Fibroblast of peridontal ligament (primary cell): ENCODE results near the gene SAMD4B.
A peak's percentile ranks its signal among the peaks of the same experiment; 100 is the strongest.
"Not testable (repeated sequence)": the region's sequence is repeated elsewhere in the genome, so short reads cannot be mapped to it uniquely, and the experiment has no call there.

Experiments used
- DNase-seq: peaks from one replicate; pipeline ENCODE4 v3.0.0-alpha.2; 2010; ENCODE audit errors: extremely low read depth

Gene SAMD4B

GRCh38 chr19:39370735-39371134, 28.5 kb downstream of the SAMD4B start:
- no peak for DNase-seq

GRCh38 chr19:39372047-39372802, 30.0 kb downstream of the SAMD4B start:
- peak; percentile 98 for DNase-seq

DNA sequence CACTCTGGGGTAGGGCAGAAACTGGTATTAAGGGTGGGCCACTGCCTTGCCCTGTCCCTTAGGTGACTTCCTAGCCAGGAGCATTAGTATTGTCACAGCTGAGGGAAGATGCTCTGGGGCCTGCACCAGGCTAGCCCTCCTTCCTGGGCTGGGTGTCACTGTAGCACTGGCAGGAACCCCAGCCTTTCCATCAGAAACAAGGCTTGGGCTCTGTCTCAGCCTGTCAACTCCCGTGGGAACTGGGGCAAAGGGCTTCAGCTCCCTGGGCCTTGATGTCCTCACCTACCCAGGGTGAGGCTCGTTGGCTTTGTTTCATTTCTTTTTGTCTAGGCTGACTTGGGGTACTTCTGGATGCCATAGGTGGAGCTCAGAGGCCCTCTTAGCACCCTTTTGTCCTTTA, 30.7 kb downstream of the SAMD4B start:
- no peak for DNase-seq

- DNase-seq = no peak
Observed at GRCh38 chr19:39375929-39376328, 33.7 kb downstream of the SAMD4B start.

DNA sequence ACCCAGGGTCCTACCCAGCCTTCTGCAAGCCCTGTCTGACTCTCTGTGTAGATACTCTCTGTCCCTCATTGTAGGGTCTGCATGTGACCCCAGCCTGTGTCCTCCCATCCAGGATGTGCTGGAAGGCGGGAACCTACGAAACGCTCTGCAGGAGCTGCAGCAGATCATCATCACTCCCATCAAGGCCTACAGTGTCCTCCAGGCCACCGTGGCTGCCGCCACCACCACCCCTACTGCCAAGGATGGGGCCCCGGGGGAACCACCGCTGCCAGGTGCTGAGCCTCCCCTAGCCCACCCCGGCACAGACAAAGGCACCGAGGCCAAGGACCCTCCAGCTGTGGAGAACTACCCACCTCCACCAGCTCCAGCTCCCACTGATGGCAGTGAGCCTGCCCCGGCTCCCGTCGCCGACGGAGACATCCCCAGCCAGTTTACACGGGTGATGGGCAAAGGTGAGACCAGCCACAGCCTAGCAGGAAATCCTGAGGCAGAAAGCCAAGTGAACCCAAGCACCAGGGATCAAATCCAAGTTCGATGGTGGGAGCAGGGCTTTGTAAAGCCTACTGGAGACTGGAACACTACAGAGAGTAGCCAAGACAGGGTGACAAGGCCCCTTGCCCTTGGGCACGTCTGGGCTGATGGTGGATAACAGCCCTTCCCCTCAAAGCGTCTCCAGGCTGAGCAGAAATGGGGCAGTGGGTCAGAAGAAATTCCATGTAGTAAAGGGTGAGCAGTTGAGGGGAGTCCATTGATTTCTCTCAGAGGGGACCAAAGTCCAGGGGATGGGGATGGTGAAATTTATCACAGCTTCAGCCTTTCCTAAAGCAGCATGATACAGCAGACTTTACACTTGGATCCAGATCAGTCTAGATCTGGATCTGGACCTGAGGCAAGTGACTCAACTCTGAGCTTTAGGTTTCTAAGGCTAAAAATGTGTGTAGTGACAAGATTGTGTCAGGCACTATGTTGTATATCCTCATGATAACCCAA, 35.4 kb downstream of the SAMD4B start:
- DNase-seq = no peak

GRCh38 chr19:39379366-39379765, 37.1 kb downstream of the SAMD4B start:
- DNase-seq = not testable (repeated sequence)

- no peak for DNase-seq
Observed at GRCh38 chr19:39379865-39380396, 37.7 kb downstream of the SAMD4B start.

DNA sequence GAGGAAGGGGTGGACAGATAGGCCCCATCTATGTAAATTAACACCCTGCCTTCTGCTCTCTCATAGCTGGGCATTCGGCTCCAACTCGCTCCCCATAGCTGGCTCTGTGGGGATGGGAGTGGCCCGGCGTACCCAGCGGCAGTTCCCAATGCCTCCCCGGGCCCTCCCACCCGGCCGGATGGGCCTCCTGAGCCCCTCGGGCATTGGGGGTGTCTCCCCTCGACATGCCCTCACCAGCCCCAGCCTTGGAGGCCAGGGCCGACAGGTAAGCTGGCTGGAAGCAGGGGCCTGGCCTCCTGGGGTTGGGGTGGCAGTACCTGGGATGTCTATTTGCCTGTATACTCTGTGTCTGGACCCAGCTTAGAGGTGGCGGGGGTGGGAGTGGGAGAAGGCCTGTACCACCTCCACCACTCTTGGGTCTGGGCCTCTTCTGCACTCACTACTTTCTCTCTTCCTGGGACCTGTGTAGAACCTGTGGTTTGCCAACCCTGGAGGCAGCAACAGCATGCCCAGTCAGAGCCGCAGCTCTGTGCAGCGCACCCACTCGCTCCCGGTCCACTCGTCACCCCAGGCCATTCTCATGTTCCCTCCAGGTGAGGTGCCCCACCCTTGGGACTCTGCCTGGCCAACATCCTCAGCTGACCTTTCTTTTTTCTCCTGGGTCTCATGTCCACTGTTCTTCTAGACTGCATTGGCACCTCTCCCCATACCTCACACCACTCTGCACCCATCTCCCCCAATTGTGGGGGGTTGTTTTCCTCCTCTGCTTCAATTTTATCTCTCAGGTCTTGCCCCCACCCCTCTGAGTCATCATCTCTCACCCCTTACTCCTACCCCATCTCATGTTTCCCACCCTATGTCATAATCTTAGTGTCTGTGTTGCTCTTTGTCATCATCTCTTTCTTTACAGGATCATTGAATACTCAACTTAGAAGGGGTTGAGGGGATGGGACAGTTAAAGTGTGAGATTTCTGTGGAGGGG, 38.6 kb downstream of the SAMD4B start:
- DNase-seq = no peak

DNA sequence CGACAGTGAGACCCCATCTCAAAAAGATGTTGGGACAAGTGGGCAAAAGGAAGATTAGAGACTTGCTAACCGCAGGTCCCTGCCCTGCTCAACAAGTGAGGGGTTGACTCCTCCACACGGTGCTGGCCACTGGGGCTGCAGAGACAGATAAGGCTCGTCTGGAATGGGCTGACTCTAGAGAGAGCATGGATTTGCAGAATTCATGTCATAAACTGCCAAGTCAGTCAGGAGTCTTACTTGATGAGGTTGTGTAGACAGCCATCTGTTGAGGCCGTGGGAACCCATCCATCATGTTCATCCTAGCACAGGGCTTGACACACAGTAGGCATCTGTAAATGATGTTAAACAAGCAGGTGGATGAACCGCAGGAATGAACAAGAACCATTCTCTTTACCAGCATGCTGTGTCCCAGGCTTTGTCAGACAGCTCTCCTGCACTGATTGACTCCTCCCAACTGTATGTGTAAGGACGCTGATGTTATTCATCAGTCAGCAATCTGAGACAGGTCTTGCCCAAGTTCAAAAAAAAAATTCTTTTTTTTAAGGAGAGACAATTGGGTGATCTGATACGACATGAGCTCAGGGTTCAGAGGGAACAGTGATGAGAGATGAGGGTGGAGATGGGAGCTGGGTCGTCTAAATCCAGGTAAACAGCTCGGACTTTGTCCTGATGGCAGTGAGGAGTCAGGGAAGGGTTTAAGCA, 39.8 kb downstream of the SAMD4B start:
- no peak for DNase-seq

DNA sequence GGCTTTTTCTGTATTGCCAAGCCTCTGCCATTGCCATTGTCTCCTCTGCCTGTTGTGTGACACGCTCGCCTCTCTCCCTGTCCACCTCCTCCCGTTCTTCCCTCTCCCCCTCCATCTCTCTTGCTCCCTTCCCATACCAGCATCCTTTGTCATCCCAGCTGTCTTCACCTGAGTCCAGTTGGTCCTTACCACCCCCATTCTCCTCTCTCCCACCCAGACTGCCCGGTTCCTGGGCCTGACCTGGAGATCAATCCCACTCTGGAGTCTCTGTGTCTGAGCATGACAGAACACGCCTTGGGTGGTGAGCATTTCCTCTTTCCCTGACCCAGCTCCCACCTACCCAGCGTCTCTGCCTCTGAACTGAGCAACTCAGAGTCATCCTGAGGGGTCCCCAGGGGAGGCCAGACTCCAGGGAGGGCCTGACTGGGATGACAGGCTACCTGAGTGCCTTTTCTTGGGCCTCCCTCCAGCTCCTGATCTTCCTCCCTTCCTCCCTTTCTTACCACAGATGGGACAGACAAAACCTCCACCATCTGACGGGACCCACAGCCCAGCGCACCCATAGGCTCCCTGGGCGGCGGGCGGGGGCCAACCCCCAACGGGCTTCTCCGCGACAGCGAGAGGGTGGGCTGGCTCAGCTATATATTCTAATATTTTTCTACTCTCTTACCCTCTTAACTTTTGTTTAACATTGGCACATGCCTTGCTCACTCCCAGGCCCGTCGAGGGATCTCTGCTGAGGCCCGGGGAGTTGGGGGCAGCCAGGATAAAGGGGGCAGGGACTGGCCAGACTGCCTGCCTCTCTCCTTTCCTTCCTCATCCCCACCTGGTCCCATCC, 41.0 kb downstream of the SAMD4B start:
- no peak for DNase-seq

GRCh38 chr19:39384839-39385568, 42.8 kb downstream of the SAMD4B start:
- DNase-seq = no peak

- DNase-seq = no peak
Observed at GRCh38 chr19:39385629-39386411, 43.6 kb downstream of the SAMD4B start.

DNA sequence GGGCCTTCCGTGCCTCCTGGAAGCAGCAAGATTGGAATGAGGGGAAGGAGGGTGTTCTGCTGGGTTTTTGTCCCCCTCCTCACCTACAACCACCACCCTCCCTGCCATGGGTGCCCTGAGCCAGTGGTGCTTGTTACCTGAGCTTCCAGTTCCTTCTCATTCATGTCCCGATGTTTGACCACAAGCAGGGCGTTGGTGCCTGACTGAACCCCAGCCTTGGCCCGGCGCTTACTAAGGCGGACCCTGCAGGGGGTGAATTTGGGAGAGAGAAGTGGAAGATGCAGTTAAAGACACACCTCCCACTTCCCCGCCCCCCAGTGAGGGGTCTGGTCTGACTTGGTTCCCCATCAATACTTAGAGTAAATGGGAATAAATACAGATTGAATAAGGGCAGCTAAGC, 44.3 kb downstream of the SAMD4B start:
- no peak for DNase-seq

GRCh38 chr19:39388657-39389056, 46.4 kb downstream of the SAMD4B start:
- DNase-seq = no peak

GRCh38 chr19:39389631-39390414, 47.6 kb downstream of the SAMD4B start:
- no peak for DNase-seq

GRCh38 chr19:39390451-39390750, 48.2 kb downstream of the SAMD4B start:
- DNase-seq = no peak

DNA sequence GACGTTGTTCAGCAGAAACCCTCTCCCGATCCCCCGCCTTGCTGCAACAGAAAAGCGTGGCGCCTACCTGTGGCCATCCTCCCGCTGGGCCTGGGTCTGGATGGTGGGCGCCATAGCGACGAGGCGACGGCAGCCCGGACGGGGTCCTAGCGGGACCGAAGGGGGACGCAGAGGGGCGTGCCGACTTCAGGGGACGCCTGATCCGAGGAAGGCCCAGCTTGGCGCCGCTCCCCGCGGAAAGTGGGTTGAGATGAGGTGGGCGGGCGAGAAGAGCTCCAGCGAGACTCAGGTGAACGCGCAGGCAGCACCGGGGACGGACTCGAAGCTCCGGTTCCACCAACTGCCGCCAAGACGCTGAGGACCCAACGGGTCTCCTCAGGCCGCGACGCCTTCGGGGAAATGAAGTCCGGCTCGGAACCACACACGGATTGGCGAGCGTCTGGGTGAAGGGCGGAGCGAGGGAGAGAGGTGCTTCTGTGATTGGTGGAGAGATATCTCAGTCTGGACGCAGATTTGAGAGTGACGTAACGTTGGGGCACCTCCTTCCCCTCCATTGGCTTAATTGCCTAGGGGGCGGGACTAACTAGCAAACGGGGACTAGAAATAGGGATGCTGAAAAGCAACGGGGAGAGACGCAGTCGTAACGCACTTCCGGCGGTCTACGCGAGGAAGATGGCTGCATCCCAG, 48.7 kb downstream of the SAMD4B start, which contains the start of the genes MED29 and PAF1:
Gene MED29 (plus strand): TSS at position 628 of the 687 bp plus-strand sequence. CDS start 45 bp downstream, at position 673.
Gene PAF1 (minus strand): TSS at position 356 of the 687 bp plus-strand sequence. CDS start 242 bp downstream, at position 114.
- DNase-seq = peak; percentile 100
